Camera-type eye (tissue), 1 donor: ENCODE measurements around the gene CDY1B. TPM values are rescaled to one million over a fixed set of nuclear protein-coding genes. Genes with fewer than 3 reads are reported as not detected.

Source experiments
- total RNA-seq: library from RNA; depleted of rRNA; stranded (reverse); fragments of >200 nt; gene quantifications from one replicate; pipeline ENCODE4 v1.2.3, GENCODE V29; 2014

CDY1B gene
- not detected for total RNA-seq

GRCh38 chrY:24047919-24048318 lies at the start of gene CDY1B:
CDY1B (minus strand) TSS chrY:24048019; CDS start chrY:24047688, 331 bp downstream.

